GM19239 (cell line): ENCODE data around the gene LRRTM4.

Source experiments
- DNase-seq: peaks from one replicate; pipeline ENCODE4 v3.0.0; 2011; ENCODE audit warnings: low spot score; ENCODE audit not compliant: insufficient read length
- FAIRE-seq: peaks from 2 replicates; lab custom pipeline; 2011; peaks lifted over from hg19 to GRCh38; lab: Jason Lieb, UNC

Gene LRRTM4

DNA sequence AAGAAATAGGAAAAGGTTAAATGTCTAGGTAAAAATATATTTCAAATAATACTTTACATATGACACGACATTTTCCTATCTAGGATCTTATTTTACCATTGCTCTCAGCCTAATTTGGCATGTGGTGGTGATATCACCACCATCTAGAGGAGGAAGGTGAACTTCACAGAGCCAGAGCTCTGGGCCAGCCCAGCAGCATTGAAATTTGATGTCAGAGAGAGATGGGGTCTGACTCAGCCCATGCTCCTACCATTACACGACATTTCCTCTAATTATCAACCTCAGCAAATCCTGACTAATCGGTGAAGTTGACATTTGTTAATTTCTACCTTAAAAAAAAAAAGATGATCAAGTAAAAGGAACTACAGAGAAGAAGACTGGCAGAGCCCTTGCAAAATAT, 42.3 kb downstream of the LRRTM4 start:
- FAIRE-seq = no peak

DNA sequence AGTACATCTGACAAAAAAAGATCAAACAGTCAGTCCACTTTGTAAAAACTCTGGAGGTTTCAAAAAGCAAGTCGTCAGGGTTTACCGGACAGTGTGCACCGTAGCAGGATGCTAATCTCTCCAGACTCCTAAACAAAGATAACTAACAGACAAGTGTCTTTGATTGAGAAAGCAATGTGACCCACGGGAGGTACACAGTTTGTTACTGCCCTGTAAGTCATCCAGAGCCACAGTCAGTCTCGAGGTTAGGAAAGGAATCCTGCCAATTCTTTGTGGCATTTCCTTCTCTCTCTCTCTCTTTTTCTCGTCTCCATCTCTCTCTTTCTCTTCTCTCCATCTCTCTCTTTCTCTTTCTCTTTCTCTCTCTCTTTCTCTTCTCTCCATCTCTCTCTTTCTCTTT, 42.8 kb downstream of the LRRTM4 start:
- DNase-seq (no peak), FAIRE-seq (no peak)

More for the DNA sequence above, 42.3 kb downstream of the LRRTM4 start:
- DNase-seq = no peak

DNA sequence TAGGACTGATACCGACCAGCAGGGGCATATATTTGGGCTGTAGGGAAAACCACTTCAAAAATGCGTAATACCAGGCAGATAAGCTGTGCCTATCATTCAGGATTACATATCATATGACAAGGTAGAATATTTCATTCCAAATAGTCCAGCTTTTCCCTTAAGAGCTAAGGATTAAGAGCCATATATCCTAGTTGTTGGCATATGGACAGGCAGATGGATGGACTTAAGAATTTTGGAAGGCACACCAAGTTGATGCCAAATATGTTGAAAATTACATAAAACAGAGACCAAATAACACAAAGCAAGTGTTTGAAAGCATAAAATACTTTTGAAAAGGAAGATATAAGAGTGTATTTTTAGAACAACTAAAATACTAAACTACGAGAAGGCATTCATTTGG, 52.1 kb downstream of the LRRTM4 start:
- DNase-seq = no peak
- FAIRE-seq = no peak

DNA sequence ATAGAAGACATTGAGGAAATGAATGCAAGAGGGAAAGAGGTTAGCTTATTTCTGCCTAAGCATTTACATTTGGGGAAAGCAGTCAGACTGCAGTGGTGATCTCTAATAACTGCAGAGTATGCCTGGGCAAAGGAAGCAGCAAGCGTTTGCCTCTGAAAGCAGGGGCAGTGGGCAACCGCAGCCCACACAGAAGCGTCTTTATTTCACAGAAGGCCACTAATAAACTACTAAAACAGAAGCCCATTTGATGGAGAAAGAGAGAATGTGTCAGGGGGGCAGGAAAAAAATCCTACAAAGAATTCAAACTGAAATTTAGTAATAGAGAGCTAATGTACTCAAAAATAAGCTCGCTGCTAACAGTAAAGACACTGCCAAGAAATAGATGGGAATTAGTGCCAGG, 53.1 kb downstream of the LRRTM4 start:
- FAIRE-seq (no peak), DNase-seq (no peak)

DNA sequence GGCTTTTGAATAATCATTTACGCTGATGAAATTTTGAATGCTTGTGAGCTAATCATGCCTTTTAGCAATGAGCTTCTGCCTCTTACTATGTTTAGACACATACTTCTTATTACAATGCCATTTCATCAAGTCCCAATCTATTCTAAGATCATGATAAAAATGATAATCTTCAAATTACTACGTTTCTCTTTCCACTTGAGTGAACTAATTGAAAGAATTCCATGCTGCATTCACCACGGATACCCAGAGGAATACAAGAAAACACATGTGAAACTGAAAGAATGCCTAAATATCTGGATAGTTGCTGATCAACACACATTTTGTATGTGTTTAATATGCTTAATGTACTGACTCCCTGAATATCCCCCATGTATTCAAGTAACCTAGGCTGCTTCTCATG, 62.3 kb downstream of the LRRTM4 start:
- no peak for DNase-seq
- no peak for FAIRE-seq

DNA sequence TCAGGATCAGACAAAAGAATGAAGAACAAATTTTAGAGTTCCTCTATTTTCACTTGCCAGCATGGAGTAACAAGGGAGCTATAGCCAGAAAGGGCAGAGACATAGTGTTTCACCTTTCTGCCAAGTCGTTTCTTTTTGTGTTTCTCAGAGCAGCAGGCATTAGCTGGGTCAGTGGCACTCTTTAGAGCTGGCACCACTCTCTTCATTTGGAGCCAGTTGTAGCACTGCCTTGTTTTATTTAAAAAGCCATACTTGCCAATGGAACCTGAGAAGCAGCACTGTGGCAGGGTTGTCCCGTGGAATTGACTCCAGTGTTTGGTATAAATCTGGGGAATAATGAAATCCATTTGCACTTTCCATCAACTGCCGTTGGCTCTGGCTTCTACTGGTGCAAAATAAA, 64.0 kb downstream of the LRRTM4 start:
- no peak for DNase-seq
- no peak for FAIRE-seq

DNA sequence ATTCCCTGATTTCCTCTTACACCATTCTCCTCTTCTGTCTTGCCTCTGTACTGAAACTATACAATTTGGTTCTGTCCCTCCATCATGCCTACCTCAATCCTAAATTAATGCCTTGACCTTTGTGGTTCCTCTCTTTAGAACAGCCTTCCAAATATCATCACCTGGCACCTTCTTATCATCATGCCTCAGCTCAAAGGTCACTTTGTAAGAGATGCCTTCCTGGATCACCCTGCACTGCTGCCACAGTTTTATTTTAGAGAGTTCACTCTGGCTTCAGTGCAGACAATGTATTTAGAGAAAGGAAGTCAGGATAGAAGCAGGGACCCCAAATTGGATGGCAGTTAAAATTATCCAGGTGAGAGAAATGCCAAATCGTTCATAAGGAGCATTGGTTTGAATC, 64.5 kb downstream of the LRRTM4 start:
- FAIRE-seq (no peak), DNase-seq (no peak)

DNA sequence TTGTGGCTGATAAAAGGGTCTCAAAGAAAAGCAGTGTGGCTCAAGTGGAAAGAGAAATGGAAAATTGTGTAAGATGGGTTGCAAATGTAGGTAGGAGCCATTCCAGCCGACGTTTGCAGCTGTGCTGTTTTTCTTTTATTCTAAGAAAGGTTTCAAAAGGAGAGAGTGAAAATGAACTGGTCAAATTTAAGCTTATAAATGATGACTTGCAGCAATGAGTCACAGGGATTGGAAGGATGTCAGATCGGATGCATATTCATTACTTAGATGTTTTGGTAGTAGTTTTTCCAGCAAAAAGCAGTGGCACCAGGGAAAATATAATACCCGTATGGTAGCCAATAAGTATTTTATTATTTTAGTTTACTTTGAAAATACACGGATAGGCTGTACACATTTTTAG, 79.1 kb downstream of the LRRTM4 start:
- no peak for FAIRE-seq
- DNase-seq = no peak

DNA sequence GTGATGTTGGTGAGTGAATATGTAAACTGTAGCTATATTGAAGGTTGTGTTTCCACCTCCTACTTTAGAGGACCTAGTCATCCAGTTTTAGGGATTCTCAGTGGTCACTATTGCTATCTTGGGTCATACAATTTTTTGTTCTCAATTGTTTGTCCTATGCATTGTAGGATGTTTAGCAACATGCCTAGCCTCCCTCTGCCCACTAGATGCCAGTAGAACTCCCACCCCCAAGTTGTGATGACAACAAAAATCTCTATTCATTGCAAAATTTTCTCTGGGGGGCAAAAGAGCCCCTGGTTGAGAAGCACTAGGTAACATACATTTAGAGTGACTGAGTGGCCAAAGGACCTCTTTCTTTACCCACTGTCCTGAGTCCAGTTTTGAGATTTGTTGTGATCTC, 87.3 kb downstream of the LRRTM4 start:
- no peak for DNase-seq
- no peak for FAIRE-seq

DNA sequence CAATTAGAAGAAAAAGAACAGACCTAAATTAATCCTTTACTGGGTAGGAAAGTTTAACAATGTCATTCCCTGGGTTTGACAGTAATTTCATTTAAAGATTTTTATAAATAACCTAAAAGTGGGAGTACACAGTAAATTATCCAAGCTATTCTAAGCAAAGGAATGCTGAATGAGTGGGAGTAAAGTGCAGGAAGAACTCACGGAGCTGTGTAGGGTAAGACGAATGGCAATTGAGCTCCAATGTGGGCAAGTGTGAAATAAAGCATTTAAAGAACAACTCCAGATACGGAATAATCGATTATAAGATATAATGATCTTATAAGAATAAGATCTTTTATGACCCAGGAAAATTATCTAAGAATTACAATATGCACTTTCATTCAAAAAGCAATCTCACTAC, 93.2 kb downstream of the LRRTM4 start:
- DNase-seq = no peak
- no peak for FAIRE-seq

DNA sequence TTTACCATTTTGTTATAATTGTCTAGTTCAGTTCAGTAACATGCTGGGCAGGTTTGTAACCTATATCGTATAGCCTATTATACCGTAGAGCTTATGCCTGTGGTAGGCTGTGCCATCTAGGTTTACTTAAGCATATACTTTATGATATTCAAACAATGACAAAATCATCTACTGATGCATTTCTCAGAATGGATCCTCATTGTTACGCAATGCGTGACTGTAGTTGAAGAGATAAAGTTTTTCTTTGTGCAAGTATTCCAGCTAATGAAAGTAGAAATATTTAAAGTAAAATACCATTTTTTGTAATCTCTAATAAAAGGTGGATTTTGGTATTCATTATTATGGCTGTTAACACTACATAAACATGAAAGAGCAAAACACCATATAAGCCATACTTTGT, 100.2 kb downstream of the LRRTM4 start:
- DNase-seq = no peak
- FAIRE-seq = no peak

DNA sequence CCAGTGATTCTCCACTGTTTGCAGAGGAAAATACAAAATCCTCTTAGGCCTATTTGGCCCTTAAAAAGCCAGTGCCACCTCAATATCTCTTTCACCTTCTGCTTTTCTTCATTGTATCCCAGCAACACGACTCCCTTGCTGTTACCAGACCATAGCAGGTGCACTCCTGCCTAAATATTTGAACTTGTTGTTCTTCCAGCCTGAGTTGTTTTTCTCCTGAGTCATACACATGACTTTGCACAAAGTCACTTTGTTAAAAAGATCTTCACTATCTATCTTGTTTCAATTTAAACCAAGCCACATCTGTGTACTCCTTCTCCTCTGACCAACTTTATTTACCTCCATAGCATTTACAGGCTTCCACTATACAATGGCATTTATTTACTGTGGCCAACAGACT, 103.6 kb downstream of the LRRTM4 start:
- FAIRE-seq = no peak
- DNase-seq = no peak

DNA sequence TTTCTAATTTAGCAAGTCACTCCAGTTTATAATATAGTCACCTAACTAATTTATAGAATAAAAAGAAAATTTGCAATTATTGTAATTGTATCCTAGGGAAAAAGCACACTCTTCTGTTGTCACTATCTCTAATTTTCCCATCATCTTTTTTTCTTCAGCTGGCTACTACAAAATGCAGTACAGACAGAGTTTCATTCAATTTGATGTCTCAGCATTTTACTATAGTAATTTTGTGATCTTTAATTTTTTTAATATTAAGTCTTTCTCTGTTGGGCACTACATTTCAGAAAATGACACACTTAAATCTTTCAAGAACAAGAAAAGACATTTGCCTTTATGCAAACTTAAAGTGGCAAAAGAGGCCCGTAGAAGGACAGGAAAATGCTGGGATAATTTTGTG, 118.0 kb downstream of the LRRTM4 start:
- DNase-seq (no peak), FAIRE-seq (no peak)

DNA sequence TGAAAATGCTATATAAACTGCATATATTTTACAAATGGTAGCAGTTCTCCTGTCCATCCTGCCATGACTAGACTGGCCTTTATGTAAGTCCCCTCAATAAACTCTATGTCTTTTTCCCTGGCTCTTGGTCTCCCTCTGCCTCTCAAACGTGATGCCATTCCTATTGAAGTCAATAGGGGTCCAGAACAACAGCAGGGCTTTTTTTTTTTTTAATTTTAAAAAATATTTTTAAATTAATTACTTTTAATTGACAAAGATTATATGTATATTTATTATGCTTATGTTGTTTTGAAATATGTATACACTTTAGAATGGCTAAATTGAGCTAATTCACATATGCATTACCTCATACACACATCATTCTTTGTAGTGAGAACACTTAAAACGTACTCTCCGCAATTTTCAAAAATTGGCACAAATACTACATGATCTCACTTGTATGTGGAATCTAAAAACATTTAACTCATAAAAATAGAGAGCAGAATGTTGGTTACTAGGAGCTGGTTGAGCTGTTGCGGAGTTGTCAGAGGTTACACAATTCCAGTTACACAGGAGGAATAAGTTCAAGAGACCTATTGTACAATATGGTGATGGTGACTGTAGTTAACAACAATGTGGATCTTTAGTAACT, 123.1 kb downstream of the LRRTM4 start:
- no peak for DNase-seq
- FAIRE-seq = no peak

DNA sequence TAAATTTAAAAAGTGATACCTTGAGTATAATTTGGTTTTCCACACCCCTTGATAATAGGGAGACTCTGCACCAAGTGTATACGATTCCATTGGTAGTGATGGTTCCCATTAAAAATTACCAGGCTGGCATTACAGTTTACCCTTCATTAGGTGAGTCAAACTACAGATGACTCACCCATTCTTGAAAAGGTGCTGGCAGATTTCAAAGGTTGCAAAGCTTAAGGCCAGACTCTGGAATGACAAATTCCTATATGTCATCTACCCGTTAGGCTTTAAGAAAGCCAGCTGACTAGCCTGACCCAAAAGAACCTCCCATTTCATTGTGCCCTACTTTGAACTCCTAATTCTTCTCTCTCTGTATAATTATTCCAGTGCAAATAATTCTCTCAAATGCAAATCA, 124.4 kb downstream of the LRRTM4 start:
- DNase-seq (no peak), FAIRE-seq (no peak)

DNA sequence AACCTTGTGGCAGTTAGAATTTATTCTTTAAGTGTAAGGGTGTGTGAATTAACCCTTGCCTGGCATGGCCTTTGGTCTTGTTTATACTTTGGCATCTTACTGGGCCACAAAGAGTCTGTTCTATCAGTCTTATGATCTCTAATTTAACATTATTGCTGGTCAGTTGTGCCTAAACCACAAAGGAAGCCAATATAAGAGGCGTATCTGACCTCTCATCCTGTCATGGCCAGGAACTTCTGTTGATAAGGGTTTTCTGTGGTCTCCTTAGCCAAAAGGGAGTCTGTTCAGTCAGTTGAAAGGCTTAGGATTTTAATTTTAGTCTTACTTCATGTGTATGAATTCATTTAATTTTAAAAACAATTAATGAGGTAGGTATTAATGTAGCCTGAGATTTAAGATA, 127.2 kb downstream of the LRRTM4 start:
- no peak for DNase-seq
- no peak for FAIRE-seq

DNA sequence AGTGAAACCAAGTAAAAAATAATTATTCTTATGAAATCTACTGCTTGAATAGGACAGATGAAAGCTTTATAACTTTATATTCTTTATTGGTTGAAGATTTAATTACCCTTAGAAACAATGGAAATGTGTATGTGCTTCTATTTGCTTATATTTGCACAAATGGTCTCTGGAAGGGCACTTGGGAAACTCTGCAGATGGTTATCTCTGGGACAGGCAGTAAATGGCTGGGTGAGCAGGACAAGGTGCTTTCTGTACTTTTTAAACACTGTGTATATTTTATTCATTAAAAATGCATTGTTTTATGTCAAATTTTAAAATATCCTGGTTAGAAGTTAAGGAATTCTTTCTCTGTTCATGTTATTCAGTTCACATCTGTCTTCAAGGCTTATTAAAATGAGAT, 131.1 kb downstream of the LRRTM4 start:
- DNase-seq (no peak), FAIRE-seq (no peak)

DNA sequence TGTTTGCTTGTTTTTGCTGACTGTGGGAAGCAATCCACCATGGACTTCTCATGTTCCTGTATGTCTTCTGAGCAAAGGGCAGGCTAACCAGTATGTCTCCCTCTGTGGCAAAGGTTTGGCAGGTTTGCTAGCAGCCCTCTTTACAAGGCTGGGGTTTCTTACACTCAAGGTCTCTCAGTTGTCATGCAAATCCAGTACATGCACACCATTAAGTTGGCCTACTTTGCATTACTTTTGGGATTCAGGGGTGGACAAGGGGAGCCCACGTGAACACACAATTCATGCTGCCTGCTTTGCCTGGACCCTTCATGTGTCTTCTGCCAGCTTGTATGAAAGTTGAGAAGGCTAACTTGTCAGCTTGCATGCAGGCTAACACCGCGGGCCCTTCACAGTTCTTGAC, 134.9 kb downstream of the LRRTM4 start:
- no peak for FAIRE-seq
- no peak for DNase-seq

DNA sequence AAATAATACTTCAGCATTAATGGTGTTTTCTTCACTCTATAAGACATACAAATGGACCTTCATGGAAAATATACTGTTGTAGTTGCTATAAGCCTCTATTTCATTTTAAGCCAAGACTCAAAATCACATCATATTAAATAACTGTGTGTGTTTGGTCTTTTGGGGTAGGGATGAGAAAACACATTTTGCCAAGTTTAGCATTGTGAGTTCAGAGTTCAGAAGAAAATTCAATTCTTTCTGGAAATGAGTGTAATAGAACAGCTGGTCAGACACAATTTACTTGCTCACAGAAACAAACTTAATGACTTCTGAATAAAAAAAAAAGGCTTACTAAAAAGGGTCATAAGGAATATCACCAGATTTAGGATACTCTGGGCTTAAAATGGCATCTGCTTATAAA, 149.5 kb downstream of the LRRTM4 start:
- DNase-seq (no peak), FAIRE-seq (no peak)

DNA sequence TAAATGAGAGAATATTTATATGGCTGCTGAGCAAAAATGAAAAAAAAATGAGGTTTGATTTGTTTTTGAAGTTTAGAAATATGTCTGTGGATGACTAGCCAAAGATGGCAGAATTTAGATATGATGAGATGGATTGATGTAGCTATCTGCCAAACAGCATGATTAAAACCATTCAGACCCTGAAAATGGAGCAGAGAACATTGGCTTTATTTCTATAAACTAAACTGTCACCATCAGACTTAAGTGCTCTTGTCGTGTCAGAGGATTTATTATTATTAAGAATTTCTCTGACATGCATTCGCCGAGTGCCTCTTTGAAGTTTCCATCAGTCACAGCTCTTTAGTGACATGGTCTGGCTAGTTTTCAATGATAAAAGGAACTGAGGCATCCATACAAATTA, 151.7 kb downstream of the LRRTM4 start:
- FAIRE-seq = no peak
- DNase-seq = no peak

DNA sequence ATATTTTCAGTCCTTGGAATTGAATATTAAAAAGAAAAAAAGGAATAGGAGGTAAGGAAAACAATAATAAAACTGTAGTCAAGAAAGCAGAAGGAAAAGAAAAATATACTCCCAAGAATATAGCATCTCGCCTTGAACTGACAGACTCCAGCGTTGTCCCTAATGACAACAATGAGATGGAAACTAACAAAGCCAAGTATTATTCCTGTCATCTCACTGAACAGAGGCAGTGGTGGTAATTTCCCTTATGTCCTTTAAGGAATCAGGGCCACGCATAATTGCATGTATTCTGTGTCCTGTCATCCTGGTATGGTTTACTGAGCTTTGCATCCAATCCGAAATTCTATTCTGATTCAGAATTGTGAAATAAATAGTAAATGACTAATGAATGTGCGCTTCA, 158.9 kb downstream of the LRRTM4 start:
- FAIRE-seq = no peak
- no peak for DNase-seq

DNA sequence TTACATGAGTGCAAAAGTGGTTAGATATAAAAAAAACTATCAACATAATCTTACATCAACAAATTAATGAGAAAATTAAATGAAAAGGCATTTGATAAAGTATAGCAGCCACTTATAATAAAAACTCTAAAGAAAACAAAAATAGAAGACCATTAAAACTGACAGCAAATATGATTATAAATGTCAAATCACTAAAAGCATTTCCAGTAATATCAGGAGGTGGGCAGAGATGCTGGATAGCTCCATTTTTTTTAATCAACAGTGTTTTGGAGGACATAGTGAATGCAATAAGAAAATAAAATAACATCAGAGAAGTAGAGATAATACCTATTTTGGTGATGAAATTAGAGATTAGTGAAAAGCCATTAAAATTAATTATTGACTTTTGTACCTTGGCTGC, 173.4 kb downstream of the LRRTM4 start:
- DNase-seq = no peak
- FAIRE-seq = no peak

DNA sequence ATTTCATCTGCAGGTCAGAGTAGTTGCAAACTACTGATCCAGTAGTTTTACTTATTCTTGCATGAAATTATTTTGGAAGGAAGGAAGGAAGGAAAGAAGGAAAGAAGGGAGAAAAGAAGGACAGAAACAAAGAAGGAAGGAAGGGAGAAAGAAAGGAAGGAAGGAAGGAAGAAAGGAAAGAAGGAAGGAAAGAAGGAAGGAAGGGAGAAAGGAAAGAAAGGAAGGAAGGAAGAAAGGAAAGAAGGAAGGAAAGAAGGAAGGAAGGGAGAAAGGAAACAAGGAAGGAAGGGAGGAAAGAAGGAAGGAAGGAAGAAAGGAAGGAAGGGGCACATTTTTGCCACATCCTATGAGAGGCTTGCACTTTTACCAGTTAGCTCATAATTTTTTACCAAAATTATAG, 186.2 kb downstream of the LRRTM4 start:
- DNase-seq (no peak), FAIRE-seq (no peak)
